Mucosa of rectum (tissue), 2 donors: Measurements from ENCODE around the gene KBTBD8.

Source experiments
- H3K27ac ChIP-seq, 2 donors: one replicate each; pipeline ENCODE4 v1.7.0; 2013; ENCODE audit warnings: inconsistent platforms in 2 of 2, low read depth in 2 of 2, low read length in 2 of 2
- H3K27me3 ChIP-seq, 2 donors: one replicate each; pipeline ENCODE4 v1.7.0; 2013; ENCODE audit warnings: low read length in 2 of 2; ENCODE audit not compliant: control insufficient read depth in 2 of 2, insufficient read depth in 2 of 2
- H3K36me3 ChIP-seq, 2 donors: one replicate each; pipeline ENCODE4 v1.7.0; 2013; ENCODE audit warnings: low read length in 2 of 2; ENCODE audit not compliant: control insufficient read depth in 2 of 2, insufficient read depth in 2 of 2
- H3K4me1 ChIP-seq, 2 donors: one replicate each; pipeline ENCODE4 v1.7.0; 2013; ENCODE audit warnings: low read length in 2 of 2, mild to moderate bottlenecking in 1 of 2; ENCODE audit not compliant: control insufficient read depth in 2 of 2, insufficient read depth in 2 of 2
- H3K4me3 ChIP-seq, 2 donors: one replicate each; pipeline ENCODE4 v1.7.0; 2013; ENCODE audit warnings: low read length in 2 of 2
- H3K9ac ChIP-seq, 2 donors: one replicate each; pipeline ENCODE4 v1.7.0; 2013; ENCODE audit warnings: low read length in 2 of 2, low read depth in 1 of 2, mild to moderate bottlenecking in 1 of 2
- H3K9me3 ChIP-seq, 2 donors: one replicate each; pipeline ENCODE4 v1.7.0; 2013; ENCODE audit warnings: low read length in 2 of 2; ENCODE audit not compliant: control insufficient read depth in 2 of 2
- donor health status: healthy.
- donor health status: Normal muscosa, but diverticular disease.

The KBTBD8 gene

DNA sequence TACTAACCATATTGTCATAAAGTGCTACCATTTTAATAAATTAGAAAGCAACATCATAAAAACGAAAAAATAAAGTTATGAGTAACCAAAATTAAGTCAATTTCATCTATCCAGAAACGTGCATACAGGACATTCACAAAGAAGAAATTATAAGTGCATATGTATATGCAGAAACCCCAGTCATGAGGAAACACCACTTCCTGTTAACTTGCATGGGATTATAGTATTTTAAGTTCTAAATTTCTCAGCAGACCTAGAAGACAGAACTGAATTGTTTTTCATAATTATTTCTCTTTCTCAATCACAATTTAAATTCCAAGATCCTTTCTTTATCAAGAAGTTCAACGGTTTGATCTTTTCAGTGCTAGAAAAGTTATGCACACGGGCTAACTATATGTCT lies 1.4 kb upstream of the KBTBD8 start:
- H3K27ac ChIP-seq = no peak overlapping the region
- no peaks in the 10 kb centered on the region for H3K36me3 ChIP-seq
- H3K4me3 ChIP-seq = no peak overlapping the region
- H3K9me3 ChIP-seq = no peaks in the 10 kb centered on the region
- H3K27me3 ChIP-seq = no peaks in the 10 kb centered on the region
- H3K9ac ChIP-seq = no peak overlapping the region
- peaks cover 8 to 11% of the 10 kb centered on the region in 2 donors for H3K4me1 ChIP-seq

DNA sequence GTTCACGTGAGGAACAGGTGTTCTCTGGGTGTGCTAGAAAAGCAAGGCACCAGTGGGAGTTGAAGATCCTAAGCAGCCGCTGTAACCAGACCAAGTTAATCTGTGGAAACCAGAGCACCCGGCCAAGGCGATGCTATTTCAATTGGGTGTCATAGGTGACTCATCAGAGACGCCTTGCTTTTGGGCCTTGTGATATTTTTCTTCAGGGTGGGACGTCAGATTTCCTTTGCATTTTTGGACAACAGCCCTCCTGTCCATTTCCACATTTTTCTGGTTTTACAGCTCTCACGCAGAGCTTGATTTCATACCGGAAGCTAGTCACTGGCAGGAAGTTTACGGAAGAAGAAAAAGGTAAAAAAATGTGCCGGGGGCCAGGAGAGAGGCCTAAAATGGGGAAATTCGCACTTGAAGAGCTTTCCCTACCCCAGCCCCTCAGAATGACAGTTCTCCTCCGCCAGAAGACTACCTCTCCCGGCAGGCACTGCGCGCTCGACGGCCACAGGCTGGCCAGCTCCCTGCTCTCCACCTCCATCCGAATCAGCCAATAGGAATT lies 471 bp upstream of the KBTBD8 start:
- H3K27ac ChIP-seq = no peak overlapping the region

DNA sequence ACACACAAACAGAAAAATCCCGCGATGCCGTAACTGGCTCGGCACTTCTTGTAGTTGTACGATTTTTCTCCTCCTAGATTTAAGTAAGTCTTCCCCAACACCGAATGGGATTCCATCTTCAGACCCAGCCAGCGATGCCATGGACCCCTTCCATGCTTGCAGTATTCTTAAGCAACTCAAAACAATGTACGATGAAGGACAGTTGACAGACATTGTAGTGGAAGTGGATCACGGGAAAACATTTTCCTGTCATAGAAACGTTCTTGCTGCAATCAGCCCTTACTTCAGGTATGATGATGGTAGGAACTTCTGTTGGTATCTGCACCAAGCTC lies 763 bp downstream of the KBTBD8 start:
- Histone ChIP-seq H3K27me3 (no peaks in the 10 kb centered on the region), H3K9me3 (no peaks in the 10 kb centered on the region), H3K27ac (peak overlapping the region; percentile 59 to 74), H3K4me1 (peaks cover 8 to 11% of the 10 kb centered on the region in 2 donors), H3K9ac (peak overlapping the region; percentile 66 to 69), H3K4me3 (peak overlapping the region; percentile 83 to 93), H3K36me3 (peaks cover 4 to 7% of the 10 kb centered on the region in 2 donors)

More for the DNA sequence above, 471 bp upstream of the KBTBD8 start:
- Histone ChIP-seq H3K9ac (peak overlapping the region in 1 of 2 donors; percentile 42), H3K9me3 (no peaks in the 10 kb centered on the region), H3K27me3 (no peaks in the 10 kb centered on the region), H3K4me3 (peak overlapping the region; percentile 63 to 76), H3K4me1 (peaks cover 8 to 11% of the 10 kb centered on the region in 2 donors), H3K36me3 (no peaks in the 10 kb centered on the region)

DNA sequence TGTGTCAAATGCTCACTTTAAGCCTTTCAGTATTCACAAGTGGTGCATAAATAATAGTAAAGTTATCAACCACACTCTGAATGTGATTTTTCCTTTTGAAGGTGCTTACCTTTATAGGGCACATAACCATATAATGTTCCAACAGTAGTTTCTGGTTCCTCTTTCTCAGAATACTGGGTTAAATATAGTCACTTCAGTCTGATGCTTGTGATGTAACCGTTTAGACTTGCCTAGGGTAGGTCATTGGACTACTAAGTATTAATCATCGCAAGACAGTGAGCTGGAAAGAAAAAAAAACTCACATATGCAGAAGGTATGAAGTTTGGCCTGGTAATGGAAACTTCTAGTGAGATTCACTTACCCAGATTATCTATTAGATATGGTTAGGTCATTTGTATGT lies 1.9 kb downstream of the KBTBD8 start:
- H3K4me3 ChIP-seq = no peak overlapping the region
- H3K36me3 ChIP-seq = peaks cover 4 to 9% of the 10 kb centered on the region in 2 donors
- no peak overlapping the region for H3K27ac ChIP-seq
- H3K9me3 ChIP-seq = no peaks in the 10 kb centered on the region
- peaks cover 8 to 11% of the 10 kb centered on the region in 2 donors for H3K4me1 ChIP-seq
- no peak overlapping the region for H3K9ac ChIP-seq
- H3K27me3 ChIP-seq = no peaks in the 10 kb centered on the region

DNA sequence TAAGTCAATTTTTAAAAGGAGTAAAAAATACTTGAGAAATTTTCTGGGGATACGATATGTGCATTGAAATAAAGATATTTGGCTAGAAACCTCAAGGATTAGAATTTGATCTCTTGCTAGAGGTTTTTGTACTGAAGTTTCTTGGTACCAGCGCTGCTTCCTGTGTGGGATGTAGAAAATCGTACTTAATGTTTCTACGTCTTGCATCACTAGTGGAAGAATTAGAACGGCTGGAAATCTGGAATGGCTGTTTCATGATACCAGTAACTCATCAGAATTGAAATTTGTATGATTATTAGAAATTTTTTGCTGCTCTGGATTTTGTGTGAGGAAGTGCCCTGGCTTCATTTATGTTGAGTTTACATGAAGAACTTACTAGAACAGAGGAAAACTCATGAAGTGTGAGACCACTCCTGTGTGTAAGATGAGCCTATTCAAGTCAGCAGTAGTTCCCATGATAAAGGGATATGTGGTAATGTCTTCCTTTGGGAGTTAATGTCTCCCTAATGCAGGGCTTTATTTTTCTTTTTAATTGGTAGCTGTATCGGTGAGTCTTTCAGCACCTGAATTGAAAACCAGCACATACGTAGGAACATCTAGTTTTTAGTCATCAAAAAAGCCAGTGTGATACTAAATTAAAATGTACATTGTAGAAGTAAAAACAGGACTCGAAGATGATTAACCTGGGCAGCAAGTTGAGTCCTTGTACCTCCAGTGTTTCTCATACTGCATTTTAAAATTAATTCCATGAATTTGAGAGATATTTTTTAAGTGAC lies 3.2 kb downstream of the KBTBD8 start:
- Histone ChIP-seq H3K27ac (no peak overlapping the region), H3K36me3 (peaks cover 4 to 9% of the 10 kb centered on the region in 2 donors), H3K4me3 (no peak overlapping the region), H3K4me1 (peaks cover 8 to 11% of the 10 kb centered on the region in 2 donors), H3K27me3 (no peaks in the 10 kb centered on the region), H3K9me3 (no peaks in the 10 kb centered on the region), H3K9ac (no peak overlapping the region)

DNA sequence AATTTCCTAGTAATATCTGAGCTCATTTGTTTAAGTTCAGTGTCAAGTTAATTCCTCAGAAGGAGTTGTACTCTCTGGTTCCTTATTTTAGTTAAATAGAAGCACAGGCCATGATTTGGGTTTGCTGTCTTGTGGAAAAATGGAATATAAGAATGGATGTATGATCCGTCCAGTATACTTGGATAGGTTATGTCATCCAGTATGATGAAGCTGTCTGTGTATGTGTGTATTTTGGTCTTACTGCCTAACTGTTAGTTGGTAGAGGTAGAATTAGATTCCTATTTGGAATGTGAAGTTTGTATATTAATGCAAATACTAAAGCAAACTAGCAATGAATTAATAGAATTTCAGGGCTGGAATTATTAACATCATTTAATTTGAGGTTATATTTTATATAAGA lies 7.9 kb downstream of the KBTBD8 start:
- Histone ChIP-seq H3K9ac (no peak overlapping the region), H3K9me3 (no peaks in the 10 kb centered on the region), H3K27ac (no peak overlapping the region), H3K4me1 (no peaks in the 10 kb centered on the region), H3K4me3 (no peak overlapping the region), H3K36me3 (peaks cover 4 to 9% of the 10 kb centered on the region in 2 donors), H3K27me3 (no peaks in the 10 kb centered on the region)

DNA sequence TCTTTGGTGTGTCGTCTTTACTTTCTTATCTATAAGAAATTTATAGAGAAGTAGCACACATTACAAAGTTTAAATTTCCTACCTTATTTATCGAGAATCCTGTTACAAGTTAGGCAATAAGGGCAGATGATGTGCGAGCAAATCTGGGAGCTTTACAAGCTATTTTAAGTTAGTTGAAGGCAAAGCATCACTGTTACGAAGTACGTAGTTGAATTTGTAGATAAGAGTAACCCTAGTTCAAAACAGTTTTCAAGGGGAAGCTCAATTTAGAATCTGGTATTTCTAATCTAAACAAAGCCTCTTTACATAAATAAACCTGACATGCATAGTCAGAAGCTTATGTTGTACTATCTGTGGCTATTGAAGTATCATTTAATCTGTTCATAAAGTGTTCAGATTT lies 8.4 kb downstream of the KBTBD8 start:
- Histone ChIP-seq H3K4me1 (no peaks in the 10 kb centered on the region), H3K4me3 (no peak overlapping the region), H3K9ac (no peak overlapping the region), H3K27me3 (no peaks in the 10 kb centered on the region), H3K36me3 (peaks cover 4 to 9% of the 10 kb centered on the region in 2 donors), H3K9me3 (no peaks in the 10 kb centered on the region), H3K27ac (no peak overlapping the region)

DNA sequence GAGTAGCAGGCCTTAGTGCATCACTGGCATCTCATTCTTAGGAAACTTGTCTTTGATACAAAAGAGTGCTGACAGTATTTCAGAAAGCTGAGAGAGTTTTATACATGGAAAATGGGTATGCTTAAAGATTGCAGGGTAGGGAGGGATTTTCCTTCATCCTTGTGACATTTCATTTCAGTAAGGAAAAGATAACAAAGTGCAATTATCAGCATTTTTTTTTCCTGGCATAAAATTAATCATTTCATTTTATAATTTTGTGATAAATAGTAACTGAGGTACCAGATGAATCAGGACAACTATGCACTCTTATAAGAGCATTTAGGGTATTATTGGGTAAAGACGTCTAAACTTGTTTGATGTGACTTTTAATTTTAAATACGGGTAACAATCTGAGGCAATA lies 10.3 kb downstream of the KBTBD8 start:
- no peaks in the 10 kb centered on the region for H3K4me1 ChIP-seq
- H3K9ac ChIP-seq = no peak overlapping the region
- H3K9me3 ChIP-seq = no peaks in the 10 kb centered on the region
- no peak overlapping the region for H3K27ac ChIP-seq
- no peaks in the 10 kb centered on the region for H3K27me3 ChIP-seq
- H3K4me3 ChIP-seq = no peak overlapping the region
- H3K36me3 ChIP-seq = peaks cover 2 to 7% of the 10 kb centered on the region in 2 donors

DNA sequence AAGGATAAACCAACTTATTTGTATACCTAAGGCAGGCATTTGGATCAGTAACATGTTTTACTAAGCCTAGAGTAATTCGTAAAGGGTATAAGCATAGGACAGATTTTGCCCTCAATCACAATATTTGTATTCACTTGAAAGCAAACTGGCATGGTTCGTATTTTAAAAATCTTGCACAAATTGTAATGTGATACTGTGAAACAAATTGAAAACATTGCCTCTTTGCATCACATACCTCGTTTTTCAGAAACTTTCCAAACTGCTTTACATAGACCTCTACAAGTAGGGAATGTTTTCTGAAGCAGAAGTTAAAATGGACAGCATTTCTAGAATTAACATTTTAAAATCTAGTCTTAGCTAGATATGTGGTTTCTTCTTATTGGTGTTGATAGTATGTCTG lies 11.6 kb downstream of the KBTBD8 start:
- Histone ChIP-seq H3K4me3 (no peak overlapping the region), H3K9ac (no peak overlapping the region), H3K36me3 (no peaks in the 10 kb centered on the region), H3K27ac (no peak overlapping the region), H3K27me3 (no peaks in the 10 kb centered on the region), H3K9me3 (no peaks in the 10 kb centered on the region), H3K4me1 (no peaks in the 10 kb centered on the region)

DNA sequence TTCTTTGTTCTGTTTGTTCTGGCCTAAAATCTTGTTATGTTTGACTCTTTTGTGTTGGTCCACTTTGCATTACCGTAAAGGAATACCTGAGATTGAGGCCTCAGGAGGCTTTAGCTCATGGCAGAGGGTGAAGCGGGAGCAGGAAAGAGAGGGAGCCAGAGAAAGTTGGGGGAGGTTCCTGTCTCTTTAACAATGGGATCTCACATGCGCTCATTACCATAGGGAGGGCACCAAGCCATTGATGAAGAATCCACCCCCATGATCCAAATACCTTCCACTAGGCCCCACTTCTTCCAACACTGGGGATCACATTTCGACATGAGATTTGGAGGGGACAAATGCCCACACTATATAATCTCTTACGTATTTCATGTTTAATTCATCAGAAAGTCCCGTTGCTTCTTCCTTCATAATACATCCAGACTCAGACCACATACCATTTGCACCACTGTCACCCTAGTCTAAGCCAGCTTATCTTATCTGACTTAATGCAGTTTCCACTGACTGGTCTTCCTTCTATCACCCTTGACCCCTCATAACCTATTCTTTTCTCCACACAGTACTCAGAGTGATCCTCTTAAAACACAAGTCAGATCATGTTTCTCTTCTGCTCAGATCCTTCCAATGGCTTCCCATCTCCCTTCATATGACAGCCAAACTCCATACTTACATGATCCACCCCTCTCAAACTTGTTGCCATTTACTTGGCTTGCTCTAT lies 13.5 kb downstream of the KBTBD8 start:
- Histone ChIP-seq H3K27me3 (no peaks in the 10 kb centered on the region), H3K9ac (no peak overlapping the region), H3K4me3 (no peak overlapping the region), H3K9me3 (no peaks in the 10 kb centered on the region), H3K4me1 (no peaks in the 10 kb centered on the region), H3K36me3 (no peaks in the 10 kb centered on the region), H3K27ac (no peak overlapping the region)
